Activated T-cell treated with anti-CD3 and anti-CD28 coated beads for 24 hours (primary cell): ENCODE measurements around the gene SNAPC1.
A peak's percentile ranks its signal among the peaks of the same experiment; 100 is the strongest.

ENCODE experiments used
- DNase-seq: peaks from one replicate; pipeline ENCODE4 v3.0.0-alpha.2; 2020; ENCODE audit warnings: low read depth

Gene SNAPC1

DNA sequence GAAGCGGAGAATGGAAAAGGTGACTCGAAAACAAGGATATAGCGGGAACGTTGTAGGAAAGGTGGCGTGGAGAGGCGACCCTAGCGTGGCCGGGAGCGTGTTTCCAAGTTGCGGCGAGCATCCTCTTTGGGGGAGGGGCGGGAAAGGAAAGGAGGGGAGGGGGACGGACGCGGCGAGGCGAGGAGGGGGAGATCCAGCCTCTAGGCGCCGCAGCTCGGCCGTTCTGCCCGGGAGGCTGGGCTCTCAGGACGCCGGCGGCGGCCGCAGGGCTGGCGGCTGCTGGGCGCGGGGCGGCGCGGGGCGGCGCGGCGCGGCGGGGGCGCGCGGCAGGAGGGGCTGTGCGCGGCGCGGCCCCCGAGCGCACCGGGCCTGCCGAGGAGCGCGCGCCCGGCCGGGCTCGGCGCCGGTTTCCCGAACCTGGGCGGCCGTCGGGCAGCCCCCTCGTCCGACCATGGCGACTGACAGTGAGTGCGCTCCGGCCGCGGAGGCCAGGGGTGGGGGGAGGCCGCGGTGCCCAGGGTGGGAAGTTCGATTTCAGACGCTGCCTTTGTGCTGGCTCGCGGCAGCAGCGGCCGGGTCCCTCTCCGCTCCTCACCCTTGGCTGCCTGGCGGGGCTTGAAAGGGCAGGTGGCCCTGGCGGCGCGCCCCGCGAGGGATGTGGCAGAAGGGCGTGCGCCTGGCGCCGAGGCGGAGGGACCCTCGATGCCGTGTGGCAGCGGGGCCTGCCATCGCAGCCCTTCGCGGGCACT lies 50.3 kb downstream of the SNAPC1 start, which contains the start of gene SYT16:
SYT16 (plus strand) TSS at position 357 of the 749 bp plus-strand sequence.
- no peak for DNase-seq

DNA sequence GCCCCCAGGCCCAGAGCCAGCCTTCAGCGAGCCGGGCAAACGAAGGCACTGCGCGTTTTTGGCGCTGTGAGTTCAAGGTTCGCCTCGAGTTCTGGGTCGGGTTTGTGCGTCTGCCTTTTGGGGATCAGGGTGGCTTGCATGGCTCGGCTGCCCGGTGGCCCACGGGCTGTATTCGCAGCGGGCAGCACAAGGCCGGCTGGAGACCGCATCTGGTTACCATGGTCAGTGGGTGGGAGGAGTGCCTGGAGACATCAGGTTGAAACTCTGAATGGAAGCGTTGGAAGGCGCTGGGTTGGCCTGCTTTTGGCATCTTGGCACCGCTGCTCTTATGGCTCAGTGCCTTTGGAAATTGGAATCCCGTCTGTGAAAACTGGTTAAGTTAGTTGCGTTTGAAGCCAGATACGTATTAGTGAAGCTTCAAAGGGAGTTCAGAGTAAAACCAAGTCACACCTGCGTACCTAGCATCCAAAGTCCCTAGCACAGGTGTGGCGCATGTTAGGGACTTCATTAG lies 50.9 kb downstream of the SNAPC1 start:
- no peak for DNase-seq

DNA sequence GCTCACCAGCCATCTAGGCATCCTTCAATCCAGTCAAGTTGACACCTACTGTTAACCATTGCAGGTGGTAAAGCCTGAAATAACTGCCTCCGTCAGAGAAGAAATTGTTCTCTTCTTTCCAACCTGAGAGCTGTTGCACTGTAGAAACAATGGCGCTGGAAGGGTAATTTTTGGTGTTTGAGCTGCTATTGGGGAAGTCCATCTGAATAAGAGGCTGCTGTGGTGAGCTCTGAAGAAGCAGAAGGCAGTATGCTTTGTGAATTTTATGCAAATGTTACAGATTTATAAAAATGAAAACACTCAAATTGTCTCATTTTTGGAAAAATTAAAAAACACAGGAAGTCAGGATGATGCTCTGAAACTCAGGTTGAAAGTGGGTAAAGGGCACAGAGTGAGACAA lies 60.2 kb downstream of the SNAPC1 start:
- no peak for DNase-seq

DNA sequence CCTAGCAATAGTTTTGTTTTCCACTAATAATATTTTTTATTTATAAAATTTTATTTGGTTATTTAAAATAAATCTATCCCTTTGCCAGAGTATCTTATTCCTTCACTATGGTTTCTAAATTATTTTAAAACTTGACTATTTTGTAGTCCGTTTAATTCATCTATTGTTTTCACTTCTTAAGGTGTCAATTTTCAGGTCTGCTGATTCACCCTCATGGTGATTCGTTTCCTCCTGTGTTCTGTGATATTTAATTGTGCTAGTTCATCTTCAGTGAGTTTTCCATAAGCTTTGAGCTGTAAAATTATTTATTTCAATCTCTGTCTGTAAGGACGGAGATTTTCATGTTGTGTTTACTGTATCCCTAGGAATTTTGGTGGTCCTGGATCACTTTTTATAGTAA lies 70.6 kb downstream of the SNAPC1 start:
- DNase-seq: no peak

DNA sequence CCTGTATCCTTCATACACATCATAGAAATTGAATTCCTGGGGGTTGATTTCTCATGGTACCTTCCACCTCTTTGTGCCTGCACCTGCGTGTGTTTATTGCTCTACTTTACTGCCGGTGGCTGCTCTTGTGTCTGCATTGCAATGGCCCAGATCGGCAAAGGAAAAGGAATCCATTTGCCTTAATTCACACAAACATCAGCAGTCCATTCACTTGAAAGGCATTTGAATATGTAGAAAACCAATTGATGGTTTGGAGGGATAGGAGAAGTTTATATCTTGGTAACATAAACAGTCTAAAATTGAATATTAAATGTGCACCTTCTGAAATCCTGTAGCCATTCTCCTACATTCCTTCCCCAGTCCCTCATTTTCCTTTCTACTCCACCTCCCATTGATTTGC lies 74.0 kb downstream of the SNAPC1 start:
- no peak for DNase-seq

DNA sequence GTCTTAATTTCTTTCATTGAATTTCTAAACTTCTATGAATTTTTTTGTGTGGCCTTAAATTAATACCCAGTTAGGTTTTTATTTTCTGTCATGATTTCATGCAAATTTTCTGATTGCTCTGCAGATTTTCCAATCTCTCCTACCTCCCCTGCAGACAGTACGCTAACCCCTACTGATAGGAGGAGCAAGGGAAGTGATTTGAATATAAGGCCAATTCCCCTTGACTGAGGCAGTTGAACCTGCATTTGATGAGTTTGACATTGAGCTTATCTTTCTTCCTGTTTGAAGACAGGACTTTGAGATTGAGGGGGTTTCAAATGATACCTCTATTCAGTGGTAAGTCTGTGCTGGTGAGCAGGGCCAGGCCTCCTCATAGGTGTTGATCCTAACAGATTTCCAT lies 74.6 kb downstream of the SNAPC1 start:
- no peak for DNase-seq

DNA sequence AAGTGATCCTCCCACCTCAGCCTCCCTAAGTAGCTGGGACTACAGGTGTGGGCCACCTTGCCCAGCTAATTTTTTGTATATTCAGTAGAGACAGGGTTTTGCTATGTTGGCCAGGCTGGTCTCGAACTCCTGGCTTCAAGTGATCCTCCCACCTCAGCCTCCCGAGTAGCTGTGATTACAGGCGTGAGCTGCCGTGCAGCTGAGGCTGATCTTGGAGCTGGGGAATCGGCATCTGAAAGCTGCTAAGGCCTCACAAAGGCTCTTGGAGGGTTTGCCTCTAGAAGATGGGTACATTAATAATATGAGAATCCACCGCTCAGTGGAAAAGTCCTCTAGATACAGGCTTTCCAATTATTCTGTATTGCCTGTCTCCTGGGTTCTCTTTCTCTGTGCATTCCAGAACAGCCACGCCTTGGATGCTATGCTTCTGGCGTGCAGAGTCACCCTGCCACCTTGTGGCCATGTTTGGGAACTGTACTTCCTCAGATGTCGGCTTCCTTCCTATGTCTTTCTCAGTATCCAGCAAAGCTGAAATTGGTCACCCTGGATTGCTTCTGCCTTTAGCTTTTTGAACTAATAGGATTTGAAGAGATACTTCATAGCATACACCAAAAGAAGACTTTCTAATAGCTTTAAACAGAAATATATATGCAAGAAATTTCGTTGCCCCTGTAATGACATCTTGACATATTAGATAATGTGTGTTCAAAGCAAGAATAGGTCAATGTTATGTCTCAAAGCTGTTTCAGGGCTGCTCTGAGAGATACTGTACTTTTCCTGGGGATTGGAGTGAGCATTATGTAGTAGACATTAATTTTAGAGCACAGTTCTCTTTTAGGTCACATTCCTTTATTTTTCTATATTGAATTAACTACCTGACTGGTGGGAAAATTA lies 75.4 kb downstream of the SNAPC1 start:
- peak; percentile 65 for DNase-seq

DNA sequence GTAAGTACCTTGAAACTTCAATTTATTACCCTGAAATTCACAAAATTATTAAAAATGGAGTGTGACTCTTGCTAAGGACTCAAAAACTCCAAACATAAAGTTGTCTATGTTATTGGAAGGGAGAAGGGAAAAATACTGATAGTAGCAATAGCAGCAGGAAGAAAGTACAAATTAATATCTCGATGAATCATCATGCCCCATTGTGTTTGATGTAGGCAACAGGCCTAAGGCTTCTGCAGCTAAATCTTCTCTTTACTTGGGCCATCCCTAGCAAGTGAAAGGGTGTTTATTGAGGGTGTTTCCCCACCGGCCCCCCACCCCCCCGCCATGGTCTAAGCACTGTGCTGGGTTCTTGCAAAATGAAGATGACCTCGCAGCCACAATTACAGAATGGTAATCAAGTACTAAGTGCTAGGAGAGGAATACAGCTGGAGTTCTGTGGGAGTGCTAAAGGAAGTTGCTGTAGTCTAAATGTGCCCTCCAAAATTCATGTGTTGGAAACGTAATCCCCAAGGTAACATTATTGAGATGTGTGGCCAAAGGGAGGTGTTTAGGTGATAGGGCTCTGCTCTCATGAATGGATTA lies 76.5 kb downstream of the SNAPC1 start:
- no peak for DNase-seq

DNA sequence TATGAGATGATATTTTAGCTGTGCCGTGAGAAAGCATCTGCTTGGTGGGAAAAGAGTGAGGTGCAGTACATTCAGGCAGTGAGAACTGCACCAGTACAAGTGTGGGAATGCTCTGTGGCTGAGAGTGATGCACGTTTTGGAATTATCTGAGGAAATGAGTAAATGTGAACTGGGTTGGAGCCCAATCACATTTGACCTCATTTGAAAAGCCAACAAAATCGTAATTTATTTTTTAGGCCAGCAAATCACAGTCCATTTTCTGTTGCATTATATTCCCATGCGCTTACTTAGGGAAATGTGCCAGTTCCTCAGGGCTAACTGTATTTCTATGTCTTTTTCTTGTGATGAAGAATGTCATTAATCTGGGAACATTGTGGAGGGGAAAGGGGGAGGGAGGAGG lies 77.3 kb downstream of the SNAPC1 start:
- DNase-seq: no peak

DNA sequence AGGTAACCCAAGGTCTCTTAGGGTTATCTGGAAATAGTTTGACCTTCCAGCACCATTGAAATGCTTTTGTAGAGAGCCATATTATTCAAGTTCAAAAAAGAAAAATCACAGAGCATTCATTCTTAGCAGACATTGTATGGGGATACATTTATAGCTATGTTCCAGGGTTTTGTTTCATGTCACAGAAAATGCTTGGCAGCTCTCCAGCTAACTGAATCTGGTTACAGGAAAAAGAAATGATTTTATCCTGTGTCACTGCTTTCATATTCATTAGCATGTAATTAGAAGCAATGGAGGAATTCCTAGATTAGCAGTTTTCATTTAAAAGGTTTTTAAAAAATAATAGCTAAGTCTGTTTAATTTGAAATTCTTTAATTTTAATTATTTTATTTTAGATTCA lies 78.9 kb downstream of the SNAPC1 start:
- DNase-seq: no peak
